BLaER1 treated with 17β-estradiol and CSF1 and Interleukin-3, amounts not matched to agents 10 nM and 100 nM (cell line): Measurements from ENCODE around the gene EGFL8.

Experiments
- H3K27ac ChIP-seq, 11 experiments: shearing (Covaris generic); formaldehyde crosslinking; 2 replicates each; pipeline ENCODE4 v1.8.1; 2022
- H3K27me3 ChIP-seq, 11 experiments: shearing (Covaris generic); formaldehyde crosslinking; 2 replicates each; pipeline ENCODE4 v1.8.1; 2022
- H3K36me3 ChIP-seq, 11 experiments: shearing (Covaris generic); formaldehyde crosslinking; 2 replicates each; pipeline ENCODE4 v1.8.1; 2022
- H3K4me1 ChIP-seq, 10 experiments: shearing (Covaris generic); formaldehyde crosslinking; 2 replicates each; pipeline ENCODE4 v1.8.1; 2022
- H3K4me2 ChIP-seq, 11 experiments: shearing (Covaris generic); formaldehyde crosslinking; 2 replicates each; pipeline ENCODE4 v1.8.1; 2022
- H3K4me3 ChIP-seq, 10 experiments: shearing (Covaris generic); formaldehyde crosslinking; 2 replicates each; pipeline ENCODE4 v1.8.1; 2022
- H3K9ac ChIP-seq, 11 experiments: shearing (Covaris generic); formaldehyde crosslinking; 2 replicates each; pipeline ENCODE4 v1.8.1; 2022
- H3K9me3 ChIP-seq, 11 experiments: shearing (Covaris generic); formaldehyde crosslinking; replicated peaks in 1 of 11; 2 replicates each; pipeline ENCODE4 v1.8.1; 2022
- H4K20me1 ChIP-seq, 11 experiments: shearing (Covaris generic); formaldehyde crosslinking; 2 replicates each; pipeline ENCODE4 v1.8.1; 2022
- Cebpa-rat ChIP-seq, 11 experiments: shearing (Covaris generic); IDR thresholded peaks; 2 replicates each; pipeline ENCODE4 v1.8.1; 2022

Gene EGFL8

DNA sequence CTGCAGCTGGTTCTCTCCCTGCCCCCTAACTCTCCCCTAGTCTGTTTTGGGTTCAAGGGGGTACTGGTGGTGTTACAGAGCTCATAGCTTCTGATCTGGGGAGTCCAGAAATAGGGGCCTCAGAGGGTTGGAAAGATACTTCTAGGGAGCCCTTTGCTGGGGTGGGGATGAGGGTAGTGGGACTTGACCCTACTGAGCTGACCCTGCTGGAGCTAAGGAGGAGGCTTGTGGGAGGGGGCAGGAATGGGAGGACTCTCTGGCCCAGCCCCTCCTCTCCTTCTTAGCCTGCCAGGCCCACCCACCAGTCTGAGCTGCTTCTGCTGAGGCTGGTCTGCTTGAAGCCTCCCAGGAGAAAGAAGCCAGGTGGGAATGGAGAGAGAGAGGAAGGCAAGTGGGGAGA is at the start of gene EGFL8:
TSS of gene EGFL8 (plus strand) at position 301 of the 400 bp plus-strand sequence. CDS start 1,571 bp downstream, outside the sequence.
- H3K4me1 ChIP-seq: peaks cover 0 to 12% (median 7%) of the 10 kb centered on the region in 10 experiments; a peak in 7 of 20 replicates
- no peak for TF ChIP-seq Cebpa-rat (IDR thresholded peaks at IDR 0.05)
- no peaks in the 10 kb centered on the region for H3K9me3 ChIP-seq
- H3K36me3 ChIP-seq: peaks cover 33 to 76% (median 56%) of the 10 kb centered on the region in 11 experiments
- H4K20me1 ChIP-seq: peaks cover 0 to 29% (median 0%) of the 10 kb centered on the region in 11 experiments; a peak in 1 of 22 replicates
- H3K4me3 ChIP-seq: no peak within 1 kb of the TSS
- no peaks in the 10 kb centered on the region for H3K27me3 ChIP-seq
- 0 out of 22 replicates have a peak within 1 kb of the TSS, but pooled peaks of 1 of the 11 experiments have one; percentile 5 for H3K9ac ChIP-seq
- H3K4me2 ChIP-seq: no peak within 1 kb of the TSS
- H3K27ac ChIP-seq: no peak within 1 kb of the TSS

DNA sequence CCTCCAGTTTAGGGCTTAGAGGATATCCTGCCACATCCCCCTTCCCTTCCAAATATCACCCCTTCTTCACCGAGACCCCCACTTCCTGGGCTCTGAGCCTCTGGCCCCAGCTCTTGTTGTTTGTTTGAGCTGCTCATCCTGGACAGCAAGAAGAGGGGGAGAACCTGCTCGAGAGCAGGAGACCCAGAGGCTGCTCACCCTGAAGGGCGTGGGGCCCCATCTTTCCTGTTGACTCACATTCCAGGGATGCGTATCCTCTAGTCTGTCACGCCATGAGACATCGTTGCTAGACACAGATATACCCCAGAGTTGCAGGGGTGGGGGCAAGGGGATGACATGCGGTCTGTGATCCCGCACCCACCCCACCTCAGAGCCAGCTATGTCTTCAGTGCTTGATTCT is 49.6 kb upstream of the EGFL8 start:
- Histone ChIP-seq H3K4me1 (peaks cover 6 to 36% (median 18%) of the 10 kb centered on the region in 10 experiments), H4K20me1 (peaks cover 0 to 66% (median 16%) of the 10 kb centered on the region in 11 experiments; a peak in 10 of 22 replicates), H3K4me3 (no peak overlapping the region), H3K27me3 (no peaks in the 10 kb centered on the region), H3K9ac (no peak overlapping the region), H3K27ac (no peak overlapping the region), H3K36me3 (peaks cover 52 to 92% (median 73%) of the 10 kb centered on the region in 11 experiments), H3K4me2 (no peak overlapping the region), H3K9me3 (no peaks in the 10 kb centered on the region)
- no peak for TF ChIP-seq Cebpa-rat (IDR thresholded peaks at IDR 0.05)

DNA sequence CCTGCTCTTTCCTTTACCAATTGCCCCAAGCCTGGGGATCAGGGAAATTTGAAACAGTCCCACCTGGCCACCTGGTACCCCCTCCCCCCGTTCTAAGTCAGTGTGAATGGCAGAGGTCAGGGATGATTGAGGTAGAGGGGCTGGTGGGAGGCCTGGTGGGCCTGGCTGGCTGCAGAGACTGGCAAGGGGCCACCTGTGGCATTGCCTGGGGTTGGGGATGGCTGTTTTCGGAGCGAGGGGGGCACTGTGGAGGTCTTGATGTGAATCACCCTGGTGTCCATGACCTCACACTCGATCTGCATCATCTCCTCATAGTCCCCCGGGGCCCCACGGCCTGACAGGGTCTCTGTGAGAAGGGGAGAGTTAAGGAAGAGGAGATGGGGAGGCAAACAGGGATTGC is 48.8 kb upstream of the EGFL8 start:
- H4K20me1 ChIP-seq: peaks cover 0 to 64% (median 17%) of the 10 kb centered on the region in 11 experiments; a peak in 10 of 22 replicates
- no peak overlapping the region for H3K4me3 ChIP-seq
- peaks cover 0 to 28% (median 10%) of the 10 kb centered on the region in 10 experiments; a peak in 15 of 20 replicates for H3K4me1 ChIP-seq
- no peak overlapping the region for H3K27ac ChIP-seq
- TF ChIP-seq Cebpa-rat (IDR thresholded peaks at IDR 0.05): no peak
- H3K27me3 ChIP-seq: no peaks in the 10 kb centered on the region
- no peaks in the 10 kb centered on the region for H3K9me3 ChIP-seq
- H3K9ac ChIP-seq: peak overlapping the region in 3 of 11 experiments; percentile 7 to 42 (median 9); a peak in 2 of 22 replicates
- H3K36me3 ChIP-seq: peaks cover 58 to 98% (median 79%) of the 10 kb centered on the region in 11 experiments
- H3K4me2 ChIP-seq: no peak overlapping the region

DNA sequence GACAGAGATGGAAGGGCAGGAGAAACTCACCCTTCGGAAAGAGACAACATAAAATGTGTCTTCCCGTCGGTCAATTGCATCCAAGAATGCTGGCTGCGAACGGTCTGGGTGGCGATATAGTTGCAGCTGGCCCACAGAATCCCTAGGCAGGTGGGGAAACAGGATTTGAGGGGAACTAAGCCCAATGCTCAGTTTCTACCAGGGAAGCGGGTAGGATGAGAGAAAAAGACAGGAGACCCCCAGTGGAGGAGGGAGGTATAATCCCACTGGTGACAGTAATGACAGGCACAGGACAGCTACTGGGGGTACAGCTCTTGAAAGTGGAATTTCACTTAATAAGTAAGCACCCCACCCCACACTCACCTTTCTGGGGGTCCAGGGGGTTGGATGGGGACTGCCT is 47.7 kb upstream of the EGFL8 start:
- Histone ChIP-seq H3K4me1 (peaks cover 0 to 26% (median 8%) of the 10 kb centered on the region in 10 experiments; a peak in 8 of 20 replicates), H3K4me2 (no peak overlapping the region), H4K20me1 (peaks cover 0 to 61% (median 17%) of the 10 kb centered on the region in 11 experiments; a peak in 11 of 22 replicates), H3K36me3 (peaks cover 64 to 98% (median 80%) of the 10 kb centered on the region in 11 experiments), H3K9ac (peak overlapping the region in 2 of 11 experiments; percentile 37 to 42; a peak in 3 of 22 replicates), H3K4me3 (no peak overlapping the region), H3K27me3 (no peaks in the 10 kb centered on the region), H3K9me3 (no peaks in the 10 kb centered on the region), H3K27ac (no peak overlapping the region)
- TF ChIP-seq Cebpa-rat (IDR thresholded peaks at IDR 0.05): no peak

DNA sequence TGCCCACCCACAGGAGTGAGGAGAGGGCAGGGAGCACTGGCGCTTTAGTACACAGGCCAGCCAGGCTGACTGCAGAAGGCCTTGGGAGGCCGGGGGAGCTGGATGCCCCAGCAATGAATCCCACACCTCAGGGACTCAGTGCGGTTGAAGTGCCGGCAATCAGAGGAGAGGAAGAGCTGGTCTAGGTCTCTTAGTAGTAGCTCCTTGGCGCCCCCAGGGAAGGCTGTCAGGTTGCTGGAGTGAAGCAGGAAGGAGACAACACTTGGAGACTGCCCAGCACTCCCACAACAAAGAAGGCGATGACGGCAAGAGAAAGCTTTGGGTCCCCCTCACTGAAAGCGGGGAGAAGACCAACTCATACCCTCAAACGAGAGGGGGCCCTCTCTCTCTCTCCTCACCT is 46.9 kb upstream of the EGFL8 start:
- H3K27me3 ChIP-seq: no peaks in the 10 kb centered on the region
- peaks cover 72 to 98% (median 86%) of the 10 kb centered on the region in 11 experiments for H3K36me3 ChIP-seq
- no peak overlapping the region for H3K4me3 ChIP-seq
- H3K9me3 ChIP-seq: no peaks in the 10 kb centered on the region
- H4K20me1 ChIP-seq: peaks cover 2 to 65% (median 17%) of the 10 kb centered on the region in 11 experiments; a peak in 11 of 22 replicates
- no peak for TF ChIP-seq Cebpa-rat (IDR thresholded peaks at IDR 0.05)
- no peak overlapping the region for H3K4me2 ChIP-seq
- H3K4me1 ChIP-seq: peaks cover 0 to 26% (median 8%) of the 10 kb centered on the region in 10 experiments; a peak in 8 of 20 replicates
- peak overlapping the region in 7 of 11 experiments; percentile 9 to 48 (median 37); a peak in 6 of 22 replicates for H3K9ac ChIP-seq
- peak overlapping the region in 1 of 11 experiments; percentile 7; a peak in 2 of 22 replicates for H3K27ac ChIP-seq

DNA sequence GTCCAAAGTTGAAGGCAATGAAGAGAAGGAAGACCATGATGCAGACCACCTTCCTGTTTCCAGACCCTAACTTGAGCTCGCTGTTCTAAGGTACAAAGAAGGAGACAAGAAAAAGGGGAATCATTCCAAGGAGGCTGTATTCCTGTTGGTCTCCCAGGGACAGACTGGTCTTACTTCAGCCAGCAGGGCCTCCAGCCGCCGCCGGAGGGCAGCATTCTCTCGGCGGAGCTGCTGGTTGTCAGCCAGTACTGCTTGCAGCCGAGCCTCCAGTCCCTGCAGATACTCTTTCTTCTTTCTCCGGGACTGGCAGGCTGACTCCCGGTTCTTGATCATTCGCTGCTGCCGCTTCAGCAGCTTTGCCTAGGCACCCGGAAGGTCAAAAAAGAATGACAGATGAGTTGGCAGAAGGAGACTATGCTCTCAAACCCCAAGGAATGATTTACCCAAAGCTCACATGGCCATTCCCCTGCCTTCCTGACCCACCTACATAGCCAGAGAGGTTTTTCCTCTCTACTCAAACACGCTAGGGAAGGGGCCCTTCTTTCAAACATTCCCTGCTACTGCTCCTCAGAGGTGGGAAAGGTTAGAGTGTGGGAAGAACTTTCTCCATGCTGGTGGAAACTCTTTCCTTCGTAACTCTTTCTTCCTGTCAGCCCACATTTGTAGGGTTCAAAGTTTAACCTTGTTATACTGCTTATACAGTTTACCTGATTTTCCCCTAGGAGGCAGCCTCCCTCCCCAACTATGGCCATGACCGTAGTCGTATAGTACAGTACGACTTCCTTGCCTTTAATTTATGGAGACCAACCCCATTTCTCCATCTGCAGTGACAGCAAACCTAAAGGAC is 45.4 kb upstream of the EGFL8 start:
- TF ChIP-seq Cebpa-rat (IDR thresholded peaks at IDR 0.05): no peak
- H3K4me2 ChIP-seq: peak overlapping the region in 3 of 11 experiments; percentile 2 to 35 (median 3); a peak in 2 of 22 replicates

DNA sequence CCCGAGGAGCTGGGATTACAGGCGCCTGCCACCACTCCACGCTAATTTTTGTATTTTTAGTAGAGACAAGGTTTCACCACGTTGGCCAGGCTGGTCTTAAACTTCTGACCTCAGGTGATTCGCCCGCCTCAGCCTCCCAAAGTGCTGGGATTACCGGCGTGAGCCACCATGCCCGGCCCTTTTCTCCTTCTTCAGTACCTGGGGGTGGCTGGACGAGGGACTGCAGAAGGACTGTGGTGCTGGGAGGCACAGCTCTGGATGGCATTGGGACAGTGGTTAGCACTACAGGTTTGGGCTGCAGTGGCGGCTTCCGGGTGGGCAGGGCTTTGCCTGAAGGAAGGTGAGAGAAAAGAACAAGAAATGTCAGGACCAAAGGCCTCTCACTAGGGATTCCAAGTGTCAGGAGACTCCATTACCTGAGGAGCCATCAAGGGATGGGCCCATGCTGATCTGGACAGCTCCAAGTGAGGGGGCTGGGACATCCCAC is 43.8 kb upstream of the EGFL8 start:
- H3K4me2 ChIP-seq: no peak overlapping the region
- no peak for TF ChIP-seq Cebpa-rat (IDR thresholded peaks at IDR 0.05)
- H3K4me3 ChIP-seq: no peak overlapping the region
- H4K20me1 ChIP-seq: peaks cover 5 to 69% (median 25%) of the 10 kb centered on the region in 11 experiments; a peak in 13 of 22 replicates
- no peaks in the 10 kb centered on the region for H3K9me3 ChIP-seq
- no peak overlapping the region for H3K27ac ChIP-seq
- peaks cover 94 to 100% (median 97%) of the 10 kb centered on the region in 11 experiments for H3K36me3 ChIP-seq
- H3K4me1 ChIP-seq: peaks cover 0 to 28% (median 7%) of the 10 kb centered on the region in 10 experiments; a peak in 11 of 20 replicates
- H3K27me3 ChIP-seq: no peaks in the 10 kb centered on the region
- no peak overlapping the region for H3K9ac ChIP-seq

More for the DNA sequence above, 45.4 kb upstream of the EGFL8 start:
- Histone ChIP-seq H3K4me1 (peaks cover 0 to 27% (median 5%) of the 10 kb centered on the region in 10 experiments; a peak in 8 of 20 replicates), H3K9me3 (no peaks in the 10 kb centered on the region), H4K20me1 (peaks cover 5 to 72% (median 25%) of the 10 kb centered on the region in 11 experiments; a peak in 13 of 22 replicates), H3K4me3 (no peak overlapping the region), H3K9ac (peak overlapping the region in 1 of 11 experiments; percentile 9; a peak in 1 of 22 replicates), H3K27ac (no peak overlapping the region), H3K36me3 (peaks cover 87 to 99% (median 94%) of the 10 kb centered on the region in 11 experiments), H3K27me3 (no peaks in the 10 kb centered on the region)

DNA sequence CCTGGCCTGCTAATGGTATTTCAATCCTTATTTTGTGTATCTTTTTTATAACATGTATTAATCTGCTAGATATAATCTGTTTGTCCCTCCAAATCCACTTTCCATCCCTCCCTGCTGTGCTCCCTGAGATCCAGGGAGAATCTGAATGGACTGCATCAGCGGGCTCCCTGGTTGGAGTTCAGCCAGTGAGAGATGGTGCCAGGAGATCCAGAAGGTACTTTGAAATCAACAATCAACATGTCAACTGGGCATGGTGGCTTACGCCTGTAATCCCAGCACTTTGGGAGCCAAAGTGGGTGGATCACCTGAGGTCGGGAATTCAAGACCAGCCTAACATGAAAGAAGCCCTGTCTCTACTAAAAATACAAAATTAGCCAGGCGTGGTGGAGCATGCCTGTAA is 40.7 kb upstream of the EGFL8 start:
- Histone ChIP-seq H3K27me3 (no peaks in the 10 kb centered on the region), H3K9me3 (no peaks in the 10 kb centered on the region), H3K9ac (0 out of 22 replicates have a peak overlapping the region, but pooled peaks of 2 of the 11 experiments have one; percentile 6 to 21), H3K36me3 (peaks cover 71 to 84% (median 79%) of the 10 kb centered on the region in 11 experiments), H3K4me3 (no peak overlapping the region), H3K4me1 (peaks cover 22 to 49% (median 24%) of the 10 kb centered on the region in 10 experiments), H3K27ac (no peak overlapping the region), H3K4me2 (no peak overlapping the region), H4K20me1 (peaks cover 0 to 38% (median 11%) of the 10 kb centered on the region in 11 experiments; a peak in 12 of 22 replicates)
- no peak for TF ChIP-seq Cebpa-rat (IDR thresholded peaks at IDR 0.05)
